CD14-positive monocyte (primary cell): ENCODE results near the gene ATF6B. TPM values are rescaled to one million over a fixed set of nuclear protein-coding genes. Genes with fewer than 3 reads are reported as not detected.

Experiments
- DNase-seq, 3 donors: peaks; one replicate each; pipeline ENCODE4 v3.0.0-alpha.2; 2011 to 2022
- H2AFZ ChIP-seq: 2 replicates; pipeline ENCODE4 v1.6.0; 2012; ENCODE audit warnings: mild to moderate bottlenecking, low read depth, low read length, inconsistent platforms; ENCODE audit not compliant: insufficient read depth, poor library complexity, severe bottlenecking
- H3K27ac ChIP-seq, 2 donors: 1 replicate in 1 of 2; 2 replicates in 1 of 2; pipeline ENCODE4 v1.5.1; 2012 to 2013; ENCODE audit warnings: low read length in 2 of 2, control low read depth in 1 of 2, inconsistent platforms in 1 of 2, low read depth in 1 of 2, mild to moderate bottlenecking in 1 of 2
- H3K27me3 ChIP-seq, 2 donors: one replicate each; pipeline versions ENCODE4 v1.6.0 to v1.6.1; 2011 to 2013; ENCODE audit warnings: low read length in 2 of 2; ENCODE audit not compliant: control insufficient read depth in 2 of 2, insufficient read depth in 2 of 2
- H3K36me3 ChIP-seq, 2 donors: replicated peaks in 1 of 2; 1 replicate in 1 of 2; 2 replicates in 1 of 2; pipeline versions ENCODE4 v1.5.1 to v1.6.1; 2012 to 2013; ENCODE audit warnings: low read length in 2 of 2, control low read depth in 1 of 2, inconsistent platforms in 1 of 2, mild to moderate bottlenecking in 1 of 2; ENCODE audit not compliant: insufficient read depth in 2 of 2, control insufficient read depth in 1 of 2
- H3K4me1 ChIP-seq, 2 donors: 1 replicate in 1 of 2; 2 replicates in 1 of 2; pipeline versions ENCODE4 v1.5.1 to v1.6.1; 2012 to 2013; ENCODE audit warnings: low read length in 2 of 2, control low read depth in 1 of 2, inconsistent platforms in 1 of 2, mild to moderate bottlenecking in 1 of 2, moderate library complexity in 1 of 2; ENCODE audit not compliant: insufficient read depth in 2 of 2, control insufficient read depth in 1 of 2
- H3K4me2 ChIP-seq: replicated peaks from 2 replicates; pipeline ENCODE3; 2012; ENCODE audit warnings: low read length, moderate library complexity, mild to moderate bottlenecking; ENCODE audit not compliant: poor library complexity, severe bottlenecking; ENCODE audit errors: extremely low read depth
- H3K4me3 ChIP-seq, 3 experiments: fragments of 200-600 bp in 1 of 3; sonication (generic) in 1 of 3; replicated peaks in 1 of 3; 1 replicate in 2 of 3; 2 replicates in 1 of 3; pipeline ENCODE4 v1.5.1; 2011 to 2013; ENCODE audit warnings: low read length in 3 of 3, mild to moderate bottlenecking in 3 of 3, control low read depth in 2 of 3, low read depth in 2 of 3, inconsistent platforms in 1 of 3, moderate library complexity in 1 of 3
- H3K79me2 ChIP-seq: 2 replicates; pipeline ENCODE4 v1.6.0; 2012; ENCODE audit warnings: mild to moderate bottlenecking, control low read depth, inconsistent platforms, low read length, moderate library complexity; ENCODE audit not compliant: insufficient read depth
- H3K9ac ChIP-seq: 2 replicates; pipeline ENCODE4 v1.6.0; 2017; ENCODE audit warnings: low read length, mild to moderate bottlenecking; ENCODE audit not compliant: insufficient read depth, poor library complexity, severe bottlenecking
- H3K9me3 ChIP-seq, 2 donors: replicated peaks in 1 of 2; 1 replicate in 1 of 2; 2 replicates in 1 of 2; pipeline versions ENCODE4 v1.5.1 to v1.6.1; 2012 to 2013; ENCODE audit warnings: low read length in 2 of 2, control low read depth in 1 of 2; ENCODE audit not compliant: control insufficient read depth in 1 of 2, insufficient read depth in 1 of 2
- H4K20me1 ChIP-seq: 2 replicates; pipeline ENCODE4 v1.6.0; 2012; ENCODE audit warnings: mild to moderate bottlenecking, low read length, control low read depth, moderate library complexity; ENCODE audit not compliant: insufficient read depth
- H3K27ac Mint-ChIP-seq, 7 donors: one replicate each; pipeline ENCODE4 v1.8.0; 2020; ENCODE audit warnings: mild to moderate bottlenecking in 7 of 7, mixed read lengths in 7 of 7, moderate library complexity in 6 of 7, inconsistent platforms in 2 of 7
- H3K27me3 Mint-ChIP-seq, 3 donors: one replicate each; pipeline ENCODE4 v1.8.0; 2021 to 2022; ENCODE audit warnings: low read depth in 3 of 3, mild to moderate bottlenecking in 3 of 3, mixed read lengths in 3 of 3, moderate library complexity in 3 of 3, inconsistent platforms in 1 of 3
- H3K36me3 Mint-ChIP-seq, 2 donors: one replicate each; pipeline ENCODE4 v1.8.0; 2020; ENCODE audit warnings: mixed read lengths in 2 of 2, inconsistent platforms in 1 of 2, mild to moderate bottlenecking in 1 of 2
- H3K4me1 Mint-ChIP-seq: one replicate; pipeline ENCODE4 v1.8.0; 2020; ENCODE audit warnings: mild to moderate bottlenecking, mixed read lengths
- H3K4me3 Mint-ChIP-seq, 2 donors: one replicate each; pipeline ENCODE4 v1.8.0; 2020; ENCODE audit warnings: mild to moderate bottlenecking in 2 of 2, mixed read lengths in 2 of 2, moderate library complexity in 1 of 2
- H3K9me3 Mint-ChIP-seq, 7 donors: one replicate each; pipeline ENCODE4 v1.8.0; 2020 to 2022; ENCODE audit warnings: mixed read lengths in 7 of 7, mild to moderate bottlenecking in 6 of 7, moderate library complexity in 6 of 7, inconsistent platforms in 2 of 7
- WGBS: methylation state at CpG from one replicate; pipeline ENCODE4 v1.1.5; 2013; ENCODE audit warnings: missing lambda C conversion rate; ENCODE audit not compliant: insufficient coverage; 5-methylcytosine and 5-hydroxymethylcytosine counted together
- intact Hi-C, 2 donors: fragments of 100-400 bp; cut with micrococcal nuclease; formaldehyde crosslinking; loops; one replicate each; pipeline versions ENCODE4 v1.15.0 to v1.15.1; 2023
- polyA plus RNA-seq, 3 donors: library from polyadenylated mRNA; depleted of rRNA in 1 of 3; unstranded in 2 of 3; stranded (reverse) in 1 of 3; fragments of 300-500 nt in 2 of 3; fragments of >200 nt in 1 of 3; fragmentation: Illumina TruSeq in 2 of 3; gene quantifications; 1 replicate in 2 of 3; 2 replicates in 1 of 3; pipeline ENCODE4 v1.2.3, GENCODE V29; 2012 to 2021
- TF ChIP-seq, protein P1 (sequence below): fragments of 200-600 bp; IDR thresholded peaks from one replicate; pipeline ENCODE4 v1.8.0; 2022; ENCODE audit warnings: antibody characterized with exemption, mild to moderate bottlenecking

Gene ATF6B
- polyA plus RNA-seq, 3 donors: 15.7 to 147 (median 17.8) TPM

DNA sequence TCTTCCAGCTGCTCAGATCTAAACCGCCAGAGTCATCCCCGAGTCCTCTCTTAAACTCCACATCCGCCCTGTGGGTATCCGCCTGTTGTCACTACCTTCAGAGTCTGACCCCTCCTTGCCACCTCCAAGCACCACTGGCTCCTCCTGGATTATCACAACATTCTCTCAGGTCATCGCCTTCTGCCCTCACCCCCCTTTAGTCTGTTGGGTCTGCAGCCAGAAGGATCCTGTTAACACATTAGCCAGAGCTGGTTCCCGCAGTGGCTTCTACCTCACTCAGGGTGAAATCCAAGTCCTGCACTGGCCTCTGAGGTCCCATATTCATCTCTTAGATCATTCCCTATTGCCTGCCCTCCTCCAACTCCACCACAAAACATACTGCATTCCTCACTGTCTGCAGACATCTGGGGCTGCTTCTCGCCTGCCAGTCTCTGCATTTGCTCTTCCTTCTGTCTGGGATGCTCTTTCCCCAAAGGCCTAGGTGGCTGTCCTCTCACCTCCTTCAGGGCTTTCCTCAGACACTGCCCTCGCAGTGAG is 53.0 kb downstream of the ATF6B start:
- 94% methylated on average over 8 of the region's 8 CpGs for WGBS
- Mint-ChIP-seq H3K27me3 (peaks cover 6 to 11% (median 10%) of the 10 kb centered on the region in 3 donors), H3K36me3 (no peaks in the 10 kb centered on the region), H3K9me3 (no peaks in the 10 kb centered on the region), H3K27ac (no peak overlapping the region), H3K4me1 (no peaks in the 10 kb centered on the region), H3K4me3 (no peak overlapping the region)
- intact Hi-C loops: no loop called here
- no peak overlapping the region for H3K9ac ChIP-seq
- H3K4me1 ChIP-seq: no peaks in the 10 kb centered on the region
- no peak overlapping the region for H2AFZ ChIP-seq
- H3K4me3 ChIP-seq: no peak overlapping the region
- H3K79me2 ChIP-seq: no peaks in the 10 kb centered on the region
- no peaks in the 10 kb centered on the region for H3K9me3 ChIP-seq
- TF ChIP-seq, protein P1, sequence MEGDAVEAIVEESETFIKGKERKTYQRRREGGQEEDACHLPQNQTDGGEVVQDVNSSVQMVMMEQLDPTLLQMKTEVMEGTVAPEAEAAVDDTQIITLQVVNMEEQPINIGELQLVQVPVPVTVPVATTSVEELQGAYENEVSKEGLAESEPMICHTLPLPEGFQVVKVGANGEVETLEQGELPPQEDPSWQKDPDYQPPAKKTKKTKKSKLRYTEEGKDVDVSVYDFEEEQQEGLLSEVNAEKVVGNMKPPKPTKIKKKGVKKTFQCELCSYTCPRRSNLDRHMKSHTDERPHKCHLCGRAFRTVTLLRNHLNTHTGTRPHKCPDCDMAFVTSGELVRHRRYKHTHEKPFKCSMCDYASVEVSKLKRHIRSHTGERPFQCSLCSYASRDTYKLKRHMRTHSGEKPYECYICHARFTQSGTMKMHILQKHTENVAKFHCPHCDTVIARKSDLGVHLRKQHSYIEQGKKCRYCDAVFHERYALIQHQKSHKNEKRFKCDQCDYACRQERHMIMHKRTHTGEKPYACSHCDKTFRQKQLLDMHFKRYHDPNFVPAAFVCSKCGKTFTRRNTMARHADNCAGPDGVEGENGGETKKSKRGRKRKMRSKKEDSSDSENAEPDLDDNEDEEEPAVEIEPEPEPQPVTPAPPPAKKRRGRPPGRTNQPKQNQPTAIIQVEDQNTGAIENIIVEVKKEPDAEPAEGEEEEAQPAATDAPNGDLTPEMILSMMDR: no peak
- H3K27ac ChIP-seq: no peak overlapping the region
- H3K27me3 ChIP-seq: no peaks in the 10 kb centered on the region
- DNase-seq: no peak
- no peaks in the 10 kb centered on the region for H3K36me3 ChIP-seq
- H4K20me1 ChIP-seq: no peaks in the 10 kb centered on the region
- H3K4me2 ChIP-seq: no peak overlapping the region

GRCh38 chr6:32073613-32074012 is 54.4 kb downstream of the ATF6B start:
- Histone ChIP-seq H4K20me1 (no peaks in the 10 kb centered on the region), H3K4me3 (no peak overlapping the region), H3K9ac (no peak overlapping the region), H3K79me2 (no peaks in the 10 kb centered on the region), H3K27ac (no peak overlapping the region), H3K4me2 (no peak overlapping the region), H3K9me3 (no peaks in the 10 kb centered on the region), H3K36me3 (no peaks in the 10 kb centered on the region), H3K4me1 (no peaks in the 10 kb centered on the region), H2AFZ (no peak overlapping the region), H3K27me3 (no peaks in the 10 kb centered on the region)
- intact Hi-C loops: no loop called here
- H3K4me3 Mint-ChIP-seq: no peak overlapping the region
- no peak for DNase-seq
- no peaks in the 10 kb centered on the region for H3K4me1 Mint-ChIP-seq
- no peaks in the 10 kb centered on the region for H3K9me3 Mint-ChIP-seq
- TF ChIP-seq, protein P1: no peak
- H3K27ac Mint-ChIP-seq: no peak overlapping the region
- H3K27me3 Mint-ChIP-seq: peaks cover 6 to 11% (median 10%) of the 10 kb centered on the region in 3 donors
- WGBS: 94% methylated on average over 8 of the region's 10 CpGs
- H3K36me3 Mint-ChIP-seq: no peaks in the 10 kb centered on the region
